ENCODE results near the gene TRAPPC10. TPM values are rescaled to one million over a fixed set of nuclear protein-coding genes. Genes with fewer than 3 reads are reported as not detected.
"Not testable (repeated sequence)": the region's sequence is repeated elsewhere in the genome, so short reads cannot be mapped to it uniquely, and the experiment has no call there.

Gene TRAPPC10
- total RNA-seq, 2 donors from 2014 or later: 36.8 to 40.1 TPM

DNA sequence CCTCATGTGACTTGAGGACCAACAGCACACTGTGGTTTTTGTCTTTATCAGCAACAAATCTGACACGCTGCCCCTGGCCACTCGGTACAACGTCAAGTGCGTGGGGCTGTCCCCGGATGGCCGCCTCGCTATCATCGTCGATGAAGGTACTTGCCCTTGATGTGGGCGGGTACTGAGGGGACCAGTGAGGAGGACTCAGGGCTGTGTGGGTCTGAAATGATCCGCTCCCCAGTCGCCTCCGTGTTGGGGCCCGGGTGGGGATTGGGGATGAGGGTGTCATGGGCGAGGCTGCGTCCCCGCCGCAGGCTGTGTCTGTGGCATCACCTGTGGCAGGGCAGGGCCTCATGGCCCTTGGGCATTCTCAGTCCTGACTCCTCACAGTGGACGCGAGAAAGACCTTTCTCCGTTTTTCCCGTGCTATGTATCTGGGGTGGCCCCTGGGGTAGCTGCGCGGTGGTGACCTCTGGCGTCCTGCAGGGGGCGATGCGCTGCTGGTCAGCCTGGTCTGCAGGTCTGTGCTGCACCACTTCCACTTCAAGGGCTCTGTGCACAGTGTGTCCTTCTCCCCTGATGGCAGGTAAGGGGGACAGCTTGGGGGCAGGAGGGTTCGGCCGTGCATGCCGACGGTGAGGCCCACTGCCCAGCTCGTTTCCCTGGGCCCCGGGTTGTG, 101.7 kb downstream of the TRAPPC10 start:
- H3K9me3 Mint-ChIP-seq; H3K4me1 Mint-ChIP-seq; H3K4me1 ChIP-seq (ENCODE audit: control insufficient read depth, insufficient read depth, low read length); DNase-seq; H3K27me3 ChIP-seq (ENCODE audit: control insufficient read depth, insufficient read depth, low read length, poor library complexity, severe bottlenecking); H3K9me3 ChIP-seq (ENCODE audit: control insufficient read depth, low read length); H3K27me3 Mint-ChIP-seq (ENCODE audit: insufficient read depth); H3K9ac ChIP-seq (ENCODE audit: extremely low read depth, low read length, poor library complexity, severe bottlenecking); H3K4me3 Mint-ChIP-seq; H3K36me3 Mint-ChIP-seq (ENCODE audit: low read depth); H3K27ac Mint-ChIP-seq; H3K4me3 ChIP-seq (ENCODE audit: low read length); H3K27ac ChIP-seq (ENCODE audit: low read depth, low read length); H3K36me3 ChIP-seq (ENCODE audit: control insufficient read depth, insufficient read depth, low read length): not testable (repeated sequence)
- WGBS, 2 experiments (ENCODE audit: insufficient coverage in 1 of 2, insufficient read length in 1 of 2): no CpG with 5 or more reads among the region's 33 CpGs

DNA sequence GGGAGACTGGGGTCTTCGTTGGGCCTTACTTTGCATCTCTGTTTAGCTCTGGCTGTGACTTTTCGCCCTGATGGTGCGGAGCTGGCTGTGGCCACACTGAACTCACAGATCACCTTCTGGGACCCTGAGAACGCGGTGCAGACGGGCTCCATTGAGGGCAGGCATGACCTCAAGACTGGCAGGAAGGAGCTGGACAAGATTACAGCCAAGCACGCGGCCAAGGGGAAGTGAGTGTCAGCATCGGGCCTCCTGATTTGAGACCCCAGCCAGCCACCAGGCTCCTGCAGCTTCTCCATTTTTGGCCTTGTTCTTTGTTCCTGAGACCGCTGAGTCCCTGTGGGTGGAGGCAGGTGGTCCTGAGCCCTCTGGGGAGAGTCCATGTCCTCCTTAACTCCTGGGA, 110.0 kb downstream of the TRAPPC10 start:
- H3K9me3 ChIP-seq (ENCODE audit: control insufficient read depth, low read length); H3K36me3 ChIP-seq (ENCODE audit: control insufficient read depth, insufficient read depth, low read length); H3K4me3 Mint-ChIP-seq; DNase-seq; H3K27me3 ChIP-seq (ENCODE audit: control insufficient read depth, insufficient read depth, low read length, poor library complexity, severe bottlenecking); H3K4me1 Mint-ChIP-seq; H3K36me3 Mint-ChIP-seq (ENCODE audit: low read depth); H3K27ac Mint-ChIP-seq; H3K9me3 Mint-ChIP-seq; H3K4me3 ChIP-seq (ENCODE audit: low read length); H3K9ac ChIP-seq (ENCODE audit: extremely low read depth, low read length, poor library complexity, severe bottlenecking); H3K27me3 Mint-ChIP-seq (ENCODE audit: insufficient read depth); H3K4me1 ChIP-seq (ENCODE audit: control insufficient read depth, insufficient read depth, low read length); H3K27ac ChIP-seq (ENCODE audit: low read depth, low read length): not testable (repeated sequence)
- no CpG with 5 or more reads among the region's 10 CpGs for WGBS, 2 experiments (ENCODE audit: insufficient coverage in 1 of 2, insufficient read length in 1 of 2)

DNA sequence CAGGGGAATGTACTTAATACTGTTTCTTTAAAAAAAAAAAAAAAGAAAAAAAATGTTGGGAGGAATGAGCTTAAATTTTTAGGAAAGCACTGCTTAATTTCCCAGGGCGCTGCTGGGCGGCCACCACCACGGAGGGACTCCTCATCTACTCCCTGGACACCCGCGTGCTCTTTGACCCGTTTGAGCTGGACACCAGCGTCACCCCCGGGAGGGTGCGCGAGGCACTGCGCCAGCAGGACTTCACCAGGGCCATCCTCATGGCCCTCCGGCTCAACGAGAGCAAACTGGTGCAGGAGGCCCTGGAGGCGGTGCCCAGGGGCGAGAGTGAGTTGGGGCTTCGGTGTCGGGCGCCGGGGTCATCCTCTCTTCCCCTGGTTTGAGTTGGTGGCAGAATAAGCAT, 115.7 kb downstream of the TRAPPC10 start:
- WGBS, 2 experiments (ENCODE audit: insufficient coverage in 1 of 2, insufficient read length in 1 of 2): no CpG with 5 or more reads among the region's 19 CpGs
- not testable (repeated sequence) for DNase-seq

DNA sequence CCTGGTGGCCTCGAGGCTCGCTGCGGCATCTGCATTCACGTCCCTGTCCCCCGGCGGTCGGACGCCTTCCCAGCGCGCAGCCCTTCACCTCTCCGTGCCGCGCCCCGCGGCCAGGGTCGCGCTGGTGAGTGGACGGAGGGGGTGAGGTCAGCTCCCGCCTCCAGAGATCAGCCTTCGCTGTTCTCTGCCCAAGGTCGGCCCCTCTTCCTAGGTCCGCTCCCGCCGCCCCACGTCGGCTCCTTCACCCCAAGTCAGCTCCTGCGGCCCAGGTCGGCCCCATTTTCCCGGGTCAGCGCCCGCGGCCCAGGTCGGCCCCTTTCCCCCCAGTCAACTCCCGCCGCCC, 121.6 kb downstream of the TRAPPC10 start:
- H3K4me1 Mint-ChIP-seq; H3K9ac ChIP-seq (ENCODE audit: extremely low read depth, low read length, poor library complexity, severe bottlenecking); H3K4me1 ChIP-seq (ENCODE audit: control insufficient read depth, insufficient read depth, low read length); H3K27me3 Mint-ChIP-seq (ENCODE audit: insufficient read depth); H3K9me3 ChIP-seq (ENCODE audit: control insufficient read depth, low read length); H3K36me3 Mint-ChIP-seq (ENCODE audit: low read depth); H3K27ac Mint-ChIP-seq; H3K36me3 ChIP-seq (ENCODE audit: control insufficient read depth, insufficient read depth, low read length); H3K27ac ChIP-seq (ENCODE audit: low read depth, low read length); H3K27me3 ChIP-seq (ENCODE audit: control insufficient read depth, insufficient read depth, low read length, poor library complexity, severe bottlenecking); H3K4me3 Mint-ChIP-seq; DNase-seq; H3K4me3 ChIP-seq (ENCODE audit: low read length); H3K9me3 Mint-ChIP-seq: not testable (repeated sequence)
- WGBS, 2 experiments (ENCODE audit: insufficient coverage in 1 of 2, insufficient read length in 1 of 2): no CpG with 5 or more reads among the region's 35 CpGs

More for the DNA sequence above, 115.7 kb downstream of the TRAPPC10 start:
- H3K4me1 Mint-ChIP-seq; H3K27ac ChIP-seq (ENCODE audit: low read depth, low read length); H3K9me3 Mint-ChIP-seq; H3K27me3 Mint-ChIP-seq (ENCODE audit: insufficient read depth); H3K36me3 ChIP-seq (ENCODE audit: control insufficient read depth, insufficient read depth, low read length); H3K9ac ChIP-seq (ENCODE audit: extremely low read depth, low read length, poor library complexity, severe bottlenecking); H3K27me3 ChIP-seq (ENCODE audit: control insufficient read depth, insufficient read depth, low read length, poor library complexity, severe bottlenecking); H3K36me3 Mint-ChIP-seq (ENCODE audit: low read depth); H3K27ac Mint-ChIP-seq; H3K4me1 ChIP-seq (ENCODE audit: control insufficient read depth, insufficient read depth, low read length); H3K4me3 ChIP-seq (ENCODE audit: low read length); H3K9me3 ChIP-seq (ENCODE audit: control insufficient read depth, low read length); H3K4me3 Mint-ChIP-seq: not testable (repeated sequence)

DNA sequence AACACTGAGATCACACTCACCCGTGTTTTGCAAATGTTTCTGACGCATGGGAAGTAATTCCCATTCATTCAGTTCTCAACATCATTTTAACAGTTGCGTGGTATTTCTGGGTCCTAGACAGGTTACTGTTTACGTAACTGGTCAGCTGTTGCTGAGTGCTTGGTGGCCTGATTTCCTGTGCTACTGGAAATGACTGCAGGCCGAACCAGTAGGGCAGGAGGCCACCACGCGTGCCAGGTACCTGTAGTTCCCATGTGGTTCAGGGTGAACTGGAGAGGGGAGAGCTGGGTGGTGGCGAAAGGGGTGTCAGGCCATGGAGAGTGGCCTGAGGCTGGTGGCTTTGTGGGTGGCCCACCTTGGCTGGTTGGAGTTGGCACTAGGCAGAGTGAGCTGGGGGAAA, 122.6 kb downstream of the TRAPPC10 start:
- not testable (repeated sequence) for H3K27ac Mint-ChIP-seq; H3K36me3 Mint-ChIP-seq (ENCODE audit: low read depth); H3K4me3 ChIP-seq (ENCODE audit: low read length); H3K36me3 ChIP-seq (ENCODE audit: control insufficient read depth, insufficient read depth, low read length); H3K9me3 ChIP-seq (ENCODE audit: control insufficient read depth, low read length); H3K27ac ChIP-seq (ENCODE audit: low read depth, low read length); H3K27me3 ChIP-seq (ENCODE audit: control insufficient read depth, insufficient read depth, low read length, poor library complexity, severe bottlenecking); H3K9ac ChIP-seq (ENCODE audit: extremely low read depth, low read length, poor library complexity, severe bottlenecking); H3K9me3 Mint-ChIP-seq; DNase-seq; H3K4me1 ChIP-seq (ENCODE audit: control insufficient read depth, insufficient read depth, low read length); H3K27me3 Mint-ChIP-seq (ENCODE audit: insufficient read depth); H3K4me3 Mint-ChIP-seq; H3K4me1 Mint-ChIP-seq
- WGBS, 2 experiments (ENCODE audit: insufficient coverage in 1 of 2, insufficient read length in 1 of 2): no CpG with 5 or more reads among the region's 8 CpGs

DNA sequence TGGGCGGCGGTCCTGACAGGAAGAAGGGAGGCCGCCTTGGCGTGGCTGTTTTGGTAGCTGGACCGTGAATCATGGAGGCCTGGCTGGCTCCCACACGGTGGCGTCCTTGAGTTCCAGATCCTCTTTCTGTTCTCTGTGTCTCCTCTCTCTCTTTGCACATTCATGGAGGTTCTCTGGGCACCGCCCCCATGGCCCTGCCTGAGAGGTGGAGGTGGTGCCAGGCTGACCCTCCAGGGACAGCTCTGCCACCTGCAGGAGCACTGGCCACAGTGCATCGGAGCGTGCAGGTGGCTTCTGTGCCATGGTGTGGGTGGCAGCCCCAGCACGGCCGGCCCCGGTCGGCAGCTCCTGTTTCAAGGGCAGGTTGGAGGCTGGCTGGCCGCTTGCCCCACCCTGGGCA, 125.9 kb downstream of the TRAPPC10 start:
- H3K27me3 ChIP-seq (ENCODE audit: control insufficient read depth, insufficient read depth, low read length, poor library complexity, severe bottlenecking); H3K4me1 ChIP-seq (ENCODE audit: control insufficient read depth, insufficient read depth, low read length); H3K9ac ChIP-seq (ENCODE audit: extremely low read depth, low read length, poor library complexity, severe bottlenecking); H3K36me3 Mint-ChIP-seq (ENCODE audit: low read depth); H3K36me3 ChIP-seq (ENCODE audit: control insufficient read depth, insufficient read depth, low read length); H3K4me3 Mint-ChIP-seq; H3K27ac Mint-ChIP-seq; H3K9me3 ChIP-seq (ENCODE audit: control insufficient read depth, low read length); H3K27ac ChIP-seq (ENCODE audit: low read depth, low read length); H3K4me3 ChIP-seq (ENCODE audit: low read length); H3K9me3 Mint-ChIP-seq; H3K27me3 Mint-ChIP-seq (ENCODE audit: insufficient read depth); DNase-seq; H3K4me1 Mint-ChIP-seq: not testable (repeated sequence)
- WGBS, 2 experiments (ENCODE audit: insufficient coverage in 1 of 2, insufficient read length in 1 of 2): no CpG with 5 or more reads among the region's 15 CpGs

DNA sequence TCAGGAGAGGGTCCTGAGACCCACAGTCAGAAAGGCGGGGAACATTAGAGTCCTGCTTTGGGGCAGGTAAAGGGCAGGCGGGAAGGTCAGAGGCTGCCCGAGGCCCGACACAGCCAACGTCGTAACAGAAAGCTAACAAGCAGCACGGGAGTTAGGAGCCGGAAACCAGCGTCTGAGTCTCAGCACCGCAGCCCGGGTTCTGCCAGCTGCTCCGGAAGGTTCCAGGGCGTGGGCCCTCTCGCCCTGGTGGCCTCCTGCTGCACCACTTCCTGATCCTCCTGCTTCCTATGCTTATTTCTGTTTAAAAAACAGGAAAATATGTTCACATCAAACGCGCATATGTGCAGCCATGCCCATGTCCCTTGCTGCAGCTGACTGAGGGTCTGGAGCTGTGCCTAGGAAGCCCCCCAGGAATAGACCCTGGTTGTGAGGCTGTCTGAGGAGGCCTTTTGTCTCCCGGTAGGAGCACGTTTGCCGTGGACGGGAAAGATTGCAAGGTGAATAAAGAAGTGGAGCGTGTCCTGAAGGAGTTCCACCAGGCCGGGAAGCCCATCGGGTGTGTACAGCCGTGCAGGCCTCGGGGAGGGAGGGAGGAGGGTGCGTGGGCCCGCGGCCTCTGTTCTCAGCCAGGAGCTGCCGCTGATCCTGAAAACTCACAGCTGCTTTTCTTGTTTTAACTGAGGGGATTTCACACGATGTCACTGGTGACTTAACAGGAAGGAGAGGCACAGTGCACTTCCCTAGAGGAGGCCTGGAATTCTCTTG, 127.9 kb downstream of the TRAPPC10 start:
- not testable (repeated sequence) for H3K36me3 ChIP-seq (ENCODE audit: control insufficient read depth, insufficient read depth, low read length); H3K27me3 Mint-ChIP-seq (ENCODE audit: insufficient read depth); H3K9me3 Mint-ChIP-seq; H3K4me1 Mint-ChIP-seq; H3K9ac ChIP-seq (ENCODE audit: extremely low read depth, low read length, poor library complexity, severe bottlenecking); H3K36me3 Mint-ChIP-seq (ENCODE audit: low read depth); H3K27ac Mint-ChIP-seq; H3K9me3 ChIP-seq (ENCODE audit: control insufficient read depth, low read length); H3K27ac ChIP-seq (ENCODE audit: low read depth, low read length); H3K4me3 ChIP-seq (ENCODE audit: low read length); H3K4me3 Mint-ChIP-seq; H3K4me1 ChIP-seq (ENCODE audit: control insufficient read depth, insufficient read depth, low read length); DNase-seq; H3K27me3 ChIP-seq (ENCODE audit: control insufficient read depth, insufficient read depth, low read length, poor library complexity, severe bottlenecking)
- 100% methylated on average over 1 of the region's 30 CpGs; no CpG with 5 or more reads in 1 of the 2 experiments for WGBS, 2 experiments (ENCODE audit: insufficient coverage in 1 of 2, insufficient read length in 1 of 2)

Data from endodermal cell (in vitro differentiated cells).